ENCODE data around the gene PACS2. TPM values are rescaled to one million over a fixed set of nuclear protein-coding genes. Genes with fewer than 3 reads are reported as not detected.

The PACS2 gene
- total and polyA plus RNA-seq, 2 of the 8 experiments (the other 6 are each of a cell fraction or from before 2014, with no cell fraction given), result 38.0 to 62.8 TPM

DNA sequence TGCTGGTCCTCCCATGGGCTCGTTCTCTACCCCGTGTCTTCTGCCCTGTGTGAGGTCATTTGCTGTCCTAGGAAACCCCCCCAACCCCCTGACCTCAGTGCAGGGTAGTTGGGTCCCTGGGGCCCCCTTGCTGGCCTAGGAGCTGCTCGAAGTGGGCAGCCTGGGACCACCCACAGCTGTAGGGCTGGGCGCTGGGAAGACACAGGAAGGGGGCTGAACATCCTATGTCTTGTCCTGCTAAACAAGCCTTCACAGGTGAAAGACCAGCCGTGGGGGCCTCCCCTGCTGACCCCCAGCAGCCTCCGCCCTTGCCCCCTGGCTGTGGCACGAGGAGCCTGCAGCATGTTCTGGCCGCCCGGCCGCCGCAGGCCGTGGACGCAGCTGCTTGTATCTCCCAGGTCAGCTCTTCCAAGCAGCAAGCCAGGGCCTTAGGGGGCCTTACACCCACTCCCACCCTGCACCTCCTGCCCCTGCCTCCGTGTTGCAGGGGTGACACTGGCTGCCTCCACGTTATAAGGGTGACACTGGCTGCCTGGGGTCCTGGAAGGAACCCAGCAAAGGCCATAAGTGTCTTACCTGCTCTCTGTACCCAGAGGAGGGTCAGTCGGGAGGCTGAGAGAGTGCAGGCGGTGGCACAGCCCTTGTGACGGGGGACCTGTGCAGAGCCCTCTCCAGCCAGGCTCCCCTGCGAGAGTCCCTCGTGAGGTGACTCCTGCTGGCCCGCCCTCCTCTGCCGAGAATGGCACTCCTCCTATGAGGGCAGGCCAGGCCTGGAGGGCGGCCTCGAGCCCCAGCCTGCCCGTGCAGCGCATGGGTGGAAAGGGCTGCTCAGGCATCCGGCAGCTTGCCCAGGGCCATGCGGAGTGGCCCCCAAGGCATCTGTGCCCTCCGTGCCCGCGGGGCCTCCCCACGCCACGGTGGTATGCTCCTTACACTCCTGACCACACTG lies 72.3 kb downstream of the PACS2 start:
- Histone ChIP-seq H2AK5ac (ENCODE audit: low read depth, low read length) (no peak overlapping the region), H3K4me1 (replicated peaks in 1 of 4; ENCODE audit: control insufficient read depth in 3 of 4, insufficient read depth in 4 of 4, low read length in 3 of 4) (no peaks in the 10 kb centered on the region), H3K79me1 (ENCODE audit: low read depth, low read length) (no peaks in the 10 kb centered on the region), H2BK20ac (ENCODE audit: low read length) (no peak overlapping the region), H2AFZ (ENCODE audit: low read length) (no peak overlapping the region), H2BK120ac (replicated peaks; ENCODE audit: low read depth, low read length) (no peak overlapping the region), H3K14ac (ENCODE audit: insufficient read length) (no peak overlapping the region), H3K9me3 (ENCODE audit: insufficient read depth in 2 of 2, low read depth in 1 of 2, low read length in 1 of 2) (no peaks in the 10 kb centered on the region), H3K23ac (ENCODE audit: insufficient read length) (no peak overlapping the region), H4K8ac (ENCODE audit: extremely low read depth, insufficient read depth, low read length) (no peak overlapping the region), H3K4me3 (ENCODE audit: extremely low read depth in 1 of 4, insufficient read depth in 2 of 4, low read depth in 3 of 4, low read length in 4 of 4) (no peak overlapping the region), H3K56ac (replicated peaks; ENCODE audit: insufficient read length, low read depth, low read length) (no peak overlapping the region), H3K18ac (ENCODE audit: extremely low read depth, low read length) (no peak overlapping the region), H3K79me2 (ENCODE audit: control insufficient read depth in 1 of 2, insufficient read depth in 2 of 2, low read length in 2 of 2) (no peaks in the 10 kb centered on the region), H3K9ac (replicated peaks in 1 of 4; ENCODE audit: extremely low read depth in 1 of 4, low read depth in 3 of 4, low read length in 3 of 4) (no peak overlapping the region), H3K27ac (ENCODE audit: low read depth, low read length) (no peak overlapping the region), H2BK12ac (ENCODE audit: low read depth, low read length) (no peak overlapping the region), H3K23me2 (ENCODE audit: low read depth, low read length) (no peaks in the 10 kb centered on the region), H3K27me3 (replicated peaks in 1 of 4; ENCODE audit: control insufficient read depth in 3 of 4, extremely low read depth in 1 of 4, insufficient read depth in 3 of 4, low read length in 3 of 4) (no peaks in the 10 kb centered on the region), H4K20me1 (replicated peaks in 1 of 2; ENCODE audit: control insufficient read depth in 1 of 2, insufficient read depth in 2 of 2, low read length in 2 of 2) (peaks cover 0 to 8% of the 10 kb centered on the region in 2 experiments), H2BK15ac (ENCODE audit: low read length) (no peak overlapping the region), H3K4me2 (ENCODE audit: insufficient read depth in 1 of 2, low read depth in 2 of 2, low read length in 2 of 2) (no peak overlapping the region), H4K91ac (replicated peaks; ENCODE audit: insufficient read length, low read length) (no peak overlapping the region), H3K36me3 (ENCODE audit: control insufficient read depth in 2 of 4, insufficient read depth in 4 of 4, low read length in 3 of 4) (peaks cover 3 to 29% (median 10%) of the 10 kb centered on the region in 4 experiments; a peak in 5 of 8 replicates), H4K5ac (ENCODE audit: insufficient read length, low read depth, low read length) (no peak overlapping the region), H2BK5ac (ENCODE audit: low read depth, low read length) (no peak overlapping the region), H3K4ac (replicated peaks; ENCODE audit: insufficient read length, low read depth, low read length) (no peak overlapping the region)
- no peak for FAIRE-seq
- TF ChIP-seq SP4 (IDR thresholded peaks at IDR 0.05; ENCODE audit: low read length), result no peak
- TF ChIP-seq SP1 (IDR thresholded peaks at IDR 0.05; ENCODE audit: low read depth, low read length), result no peak
- TF ChIP-seq EGR1 (IDR thresholded peaks at IDR 0.05; ENCODE audit: borderline replicate concordance, low read depth, low read length), result no peak
- ChIA-PET POLR2A (ENCODE audit: partially characterized antibody) (no interaction called here), CTCF (ENCODE audit: partially characterized antibody) (interaction anchor here (1.2 to 1.7 kb wide), 5 partner anchors 9 to 49 kb away, joined by 3 to 7 read pairs (median 4); no protein-coding TSS in a partner anchor)
- no peak for DNase-seq (ENCODE audit: low read depth in 1 of 2, low spot score in 2 of 2)
- WGBS, 2 experiments (ENCODE audit: extremely low coverage in 1 of 2, insufficient coverage in 1 of 2, insufficient read length in 1 of 2, insufficient replicate concordance in 2 of 2, low coverage in 1 of 2, low lambda C conversion rate in 2 of 2, missing lambda C conversion rate in 1 of 2), result 88% methylated on average over 30 of the region's 33 CpGs; no CpG with 5 or more reads in 1 of the 2 experiments

Data from H1 (cell line).